ENCODE results near the gene ZNF862.
"Not testable (repeated sequence)": the region's sequence is repeated elsewhere in the genome, so short reads cannot be mapped to it uniquely, and the experiment has no call there.

The ZNF862 gene

GRCh38 chr7:149879766-149880637, 41.8 kb downstream of the ZNF862 start:
- DNase-seq (ENCODE audit: low read depth in 2 of 2): no peak

- DNase-seq (ENCODE audit: low read depth in 2 of 2): no peak
Measured at GRCh38 chr7:149880638-149881311, 42.6 kb downstream of the ZNF862 start.

GRCh38 chr7:149881328-149882247, 43.4 kb downstream of the ZNF862 start:
- no peak for DNase-seq (ENCODE audit: low read depth in 2 of 2)

- DNase-seq (ENCODE audit: low read depth in 2 of 2): no peak
Measured at GRCh38 chr7:149882248-149883047, 44.3 kb downstream of the ZNF862 start.

- DNase-seq (ENCODE audit: low read depth in 2 of 2): no peak
Measured at GRCh38 chr7:149883048-149883438, 44.9 kb downstream of the ZNF862 start.

- DNase-seq (ENCODE audit: low read depth in 2 of 2): no peak
Measured at GRCh38 chr7:149883452-149883861, 45.3 kb downstream of the ZNF862 start.

- no peak for DNase-seq (ENCODE audit: low read depth in 2 of 2)
Measured at GRCh38 chr7:149884016-149884415, 45.8 kb downstream of the ZNF862 start.

- no peak for DNase-seq (ENCODE audit: low read depth in 2 of 2)
Measured at GRCh38 chr7:149884541-149884940, 46.4 kb downstream of the ZNF862 start.

GRCh38 chr7:149885191-149886017, 47.2 kb downstream of the ZNF862 start:
- DNase-seq (ENCODE audit: low read depth in 2 of 2): no peak

- DNase-seq (ENCODE audit: low read depth in 2 of 2): no peak
Measured at GRCh38 chr7:149886018-149886415, 47.8 kb downstream of the ZNF862 start.

GRCh38 chr7:149887311-149887710, 49.1 kb downstream of the ZNF862 start:
- no peak for DNase-seq (ENCODE audit: low read depth in 2 of 2)

- DNase-seq (ENCODE audit: low read depth in 2 of 2): not testable (repeated sequence)
Measured at GRCh38 chr7:149890715-149891114, 52.5 kb downstream of the ZNF862 start.

- DNase-seq (ENCODE audit: low read depth in 2 of 2): not testable (repeated sequence)
Measured at GRCh38 chr7:149894957-149895356, 56.8 kb downstream of the ZNF862 start.

- DNase-seq (ENCODE audit: low read depth in 2 of 2): not testable (repeated sequence)
Measured at GRCh38 chr7:149907776-149908376, 69.7 kb downstream of the ZNF862 start.

- DNase-seq (ENCODE audit: low read depth in 2 of 2): not testable (repeated sequence)
Measured at GRCh38 chr7:149910219-149910618, 72.0 kb downstream of the ZNF862 start.

- not testable (repeated sequence) for DNase-seq (ENCODE audit: low read depth in 2 of 2)
Measured at GRCh38 chr7:149912126-149912525, 74.0 kb downstream of the ZNF862 start.
